Prostate gland (tissue), 2 donors: Measurements from ENCODE around the gene CCSER2.

ENCODE experiments used
- POLR2A ChIP-seq: fragments of 450-650 bp; IDR thresholded peaks from one replicate; pipeline ENCODE4 v1.6.1; 2016; ENCODE audit warnings: antibody characterized with exemption, mild to moderate bottlenecking
- POLR2AphosphoS5 ChIP-seq: sonication (generic); formaldehyde crosslinking; IDR thresholded peaks from one replicate; pipeline ENCODE4 v1.6.1; 2017; ENCODE audit warnings: antibody characterized with exemption
- TF ChIP-seq, protein P1 (sequence below), 4 experiments: fragments of 200-600 bp in 2 of 4; fragments of 450-650 bp in 2 of 4; sonication (generic) in 2 of 4; IDR thresholded peaks; 1 replicate in 3 of 4; 2 replicates in 1 of 4; pipeline ENCODE4 v1.5.1; 2016 to 2019; ENCODE audit warnings: antibody characterized with exemption in 4 of 4, mild to moderate bottlenecking in 2 of 4, moderate library complexity in 2 of 4

DNA sequence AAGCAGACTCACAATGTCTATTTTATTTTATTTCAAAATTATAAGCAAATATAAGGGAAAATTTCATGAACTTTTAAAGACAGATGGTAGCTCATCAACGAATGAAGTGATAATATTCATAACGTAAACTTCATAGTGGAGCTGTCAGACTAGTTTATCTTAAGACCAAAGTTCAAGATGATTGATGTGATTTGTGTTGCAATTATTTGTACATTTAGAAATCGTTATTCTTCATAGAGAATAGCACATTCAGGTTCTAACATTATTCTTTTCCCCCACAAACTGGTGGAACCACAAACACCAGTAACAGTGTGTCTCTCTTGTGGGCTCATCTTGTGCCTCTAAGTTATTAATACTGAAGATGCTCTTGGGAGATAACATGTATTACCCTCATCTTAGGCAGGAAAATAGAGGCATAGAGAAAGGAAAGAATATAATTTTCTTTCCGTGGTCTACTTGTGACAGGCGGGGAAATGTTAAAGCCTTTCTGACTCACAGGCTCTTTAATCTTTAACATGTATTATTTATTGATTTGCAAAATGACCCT lies 37.0 kb downstream of the CCSER2 start:
- TF ChIP-seq POLR2AphosphoS5 (no peak), POLR2A (no peak)
- TF ChIP-seq, protein P1, sequence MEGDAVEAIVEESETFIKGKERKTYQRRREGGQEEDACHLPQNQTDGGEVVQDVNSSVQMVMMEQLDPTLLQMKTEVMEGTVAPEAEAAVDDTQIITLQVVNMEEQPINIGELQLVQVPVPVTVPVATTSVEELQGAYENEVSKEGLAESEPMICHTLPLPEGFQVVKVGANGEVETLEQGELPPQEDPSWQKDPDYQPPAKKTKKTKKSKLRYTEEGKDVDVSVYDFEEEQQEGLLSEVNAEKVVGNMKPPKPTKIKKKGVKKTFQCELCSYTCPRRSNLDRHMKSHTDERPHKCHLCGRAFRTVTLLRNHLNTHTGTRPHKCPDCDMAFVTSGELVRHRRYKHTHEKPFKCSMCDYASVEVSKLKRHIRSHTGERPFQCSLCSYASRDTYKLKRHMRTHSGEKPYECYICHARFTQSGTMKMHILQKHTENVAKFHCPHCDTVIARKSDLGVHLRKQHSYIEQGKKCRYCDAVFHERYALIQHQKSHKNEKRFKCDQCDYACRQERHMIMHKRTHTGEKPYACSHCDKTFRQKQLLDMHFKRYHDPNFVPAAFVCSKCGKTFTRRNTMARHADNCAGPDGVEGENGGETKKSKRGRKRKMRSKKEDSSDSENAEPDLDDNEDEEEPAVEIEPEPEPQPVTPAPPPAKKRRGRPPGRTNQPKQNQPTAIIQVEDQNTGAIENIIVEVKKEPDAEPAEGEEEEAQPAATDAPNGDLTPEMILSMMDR (IDR thresholded peaks at IDR 0.05) = no peak
